ENCODE results near the gene CHTOP.
"Not testable (repeated sequence)": the region's sequence is repeated elsewhere in the genome, so short reads cannot be mapped to it uniquely, and the experiment has no call there.

CHTOP gene

DNA sequence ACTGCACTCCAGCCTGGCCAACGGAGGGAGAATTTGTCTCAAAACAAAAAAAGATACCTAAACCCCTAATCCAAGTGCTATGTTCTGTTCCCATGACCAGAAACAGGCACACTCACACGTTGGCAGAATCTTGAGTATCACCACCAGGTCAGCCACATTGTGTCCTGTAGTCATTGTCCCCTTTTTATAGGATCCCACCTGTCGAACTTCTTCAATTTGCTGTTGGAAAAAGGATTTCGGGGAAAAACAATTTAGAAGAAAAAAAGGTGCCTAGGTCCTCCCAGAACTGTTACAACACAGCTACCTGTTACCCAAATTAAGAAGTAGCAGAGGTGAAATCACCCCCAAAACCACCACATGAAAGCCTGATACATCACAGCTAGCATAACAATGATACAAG is 33.6 kb downstream of the CHTOP start:
- no peak for DNase-seq

DNA sequence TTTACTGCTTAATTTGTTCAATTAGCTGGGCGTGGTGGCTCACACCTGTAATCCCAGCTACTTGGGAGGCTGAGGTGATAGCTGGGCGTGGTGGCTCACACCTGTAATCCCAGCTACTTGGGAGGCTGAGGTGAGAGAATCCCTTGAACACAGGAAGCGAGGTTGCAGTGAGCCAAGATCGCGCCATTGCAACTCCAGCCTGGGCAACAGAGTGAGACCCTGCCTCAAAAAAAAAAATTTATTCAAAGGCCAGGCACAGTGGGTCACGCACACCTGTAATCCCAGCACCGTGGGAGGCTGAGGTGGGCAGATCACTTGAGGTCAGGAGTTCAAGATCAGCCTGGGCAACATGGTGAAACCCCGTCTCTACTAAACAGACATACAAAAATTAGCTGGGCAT is 34.8 kb downstream of the CHTOP start:
- DNase-seq: not testable (repeated sequence)

DNA sequence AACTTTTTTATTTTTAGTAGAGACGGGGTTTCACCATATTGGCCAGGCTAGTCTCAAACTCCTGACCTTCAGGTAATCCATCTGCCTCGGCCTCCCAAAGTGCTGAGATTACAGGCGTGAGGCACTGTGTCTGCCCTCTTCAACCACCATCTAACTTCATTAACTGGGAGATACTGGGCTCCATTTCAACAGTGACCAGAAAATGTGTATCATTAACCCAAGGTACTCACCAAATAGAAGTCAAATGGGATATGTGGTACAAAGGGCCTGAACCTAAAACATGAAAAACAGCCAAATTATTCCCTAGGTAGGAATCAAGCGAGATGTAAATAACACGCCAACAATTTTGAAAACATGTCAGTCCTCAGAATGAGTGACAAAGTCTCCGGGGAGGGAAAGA is 35.7 kb downstream of the CHTOP start:
- DNase-seq: no peak

DNA sequence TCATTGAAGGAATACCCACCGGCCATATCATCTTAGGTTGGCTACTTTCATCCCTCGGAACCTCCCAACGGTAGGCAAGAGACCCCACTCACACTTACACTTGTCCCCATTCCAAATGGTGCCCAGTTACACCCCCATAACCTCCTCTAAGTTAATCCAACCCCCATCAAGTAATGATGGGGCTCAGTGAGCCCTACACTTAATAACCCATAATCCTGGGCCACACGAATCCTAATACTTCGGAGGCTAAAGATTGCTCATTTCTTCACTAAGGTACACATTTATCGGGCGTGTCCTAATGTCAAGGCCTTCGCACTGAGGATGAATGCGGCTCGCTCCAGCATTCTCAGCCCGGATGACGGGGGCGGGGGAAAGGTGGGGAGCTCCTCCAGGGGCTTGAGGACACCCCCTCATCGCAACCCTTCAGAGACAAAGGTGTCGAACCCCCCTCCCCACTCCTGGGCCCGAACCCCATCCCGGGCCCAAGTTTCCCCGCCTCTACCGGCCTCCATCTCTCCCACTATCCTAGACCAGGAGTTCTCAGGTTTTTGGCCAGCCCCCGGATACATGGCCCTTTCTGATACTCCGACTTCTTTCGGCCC is 36.5 kb downstream of the CHTOP start:
- peak in 1 of 2 experiments; percentile 34 for DNase-seq

DNA sequence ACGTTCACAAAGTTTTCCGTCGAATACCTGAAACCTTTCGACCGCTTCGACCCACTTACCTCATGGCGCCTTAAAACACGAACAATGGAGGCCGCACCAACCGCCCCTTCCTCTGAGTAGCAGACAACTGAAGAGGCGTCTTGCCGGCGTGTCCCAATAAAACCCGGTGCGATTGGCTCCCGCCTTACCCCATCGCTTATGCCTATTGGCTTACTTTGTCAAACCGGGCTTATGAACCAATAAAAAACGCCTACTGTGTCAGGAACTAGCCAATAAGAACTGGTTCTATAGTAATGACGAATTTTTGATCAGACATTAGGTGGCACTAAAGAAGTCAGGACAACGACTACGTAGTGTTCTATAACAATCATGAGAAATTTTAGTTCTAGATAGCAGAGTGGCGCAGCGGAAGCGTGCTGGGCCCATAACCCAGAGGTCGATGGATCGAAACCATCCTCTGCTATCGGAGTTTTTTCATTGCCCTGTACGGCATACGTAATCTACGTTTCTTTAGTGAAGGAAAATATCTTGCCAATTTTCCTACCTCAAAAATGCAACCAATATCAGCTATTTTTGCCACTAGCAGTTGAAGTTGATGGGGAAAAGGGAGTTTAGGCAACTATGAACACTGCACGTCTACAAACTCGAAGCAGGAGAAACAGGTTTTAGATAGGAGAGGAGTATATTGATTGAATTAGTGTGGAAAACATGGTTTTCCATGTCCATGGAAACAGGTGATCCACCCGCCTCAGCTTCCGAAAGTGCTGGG is 37.2 kb downstream of the CHTOP start, which contains the start of gene ILF2:
Gene ILF2, minus strand, starts transcription at position 135 of the 769 bp plus-strand sequence. Its CDS starts 71 bp downstream, at position 64.
- peak; percentile 96 to 98 for DNase-seq

DNA sequence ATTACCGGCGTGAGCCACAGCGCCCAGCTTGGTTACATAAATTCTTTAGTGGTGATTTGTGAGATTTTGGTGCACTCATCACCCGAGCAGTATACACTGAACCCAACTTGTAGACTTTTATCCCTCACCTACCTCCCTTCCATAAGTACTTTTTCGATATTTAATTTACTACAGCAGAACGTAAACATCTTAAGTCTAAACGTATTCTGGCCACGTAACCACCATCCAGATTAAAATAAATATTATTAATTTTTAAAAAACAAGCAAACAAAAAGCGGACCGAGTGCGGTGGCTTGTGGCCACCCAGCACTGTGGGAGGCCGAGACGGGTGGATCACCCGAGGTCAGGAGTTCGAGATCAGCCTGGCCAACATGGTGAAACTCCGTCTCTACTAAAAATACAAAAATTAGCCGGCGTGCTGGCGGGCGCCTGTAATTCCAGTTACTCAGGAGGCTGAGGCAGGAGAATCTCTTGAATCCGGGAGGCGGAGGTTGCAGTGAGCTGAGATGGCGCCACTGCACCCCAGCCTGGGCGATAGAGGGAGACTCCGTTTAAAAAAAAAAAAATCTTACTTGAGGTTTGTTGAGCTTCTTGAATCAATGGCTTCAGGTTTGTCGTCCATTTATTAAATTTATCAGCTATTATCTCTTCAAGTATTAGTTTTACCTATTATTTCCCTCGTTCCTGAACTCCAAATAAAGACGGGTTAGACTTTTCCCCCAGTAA is 37.9 kb downstream of the CHTOP start:
- peak; percentile 69 to 74 for DNase-seq

DNA sequence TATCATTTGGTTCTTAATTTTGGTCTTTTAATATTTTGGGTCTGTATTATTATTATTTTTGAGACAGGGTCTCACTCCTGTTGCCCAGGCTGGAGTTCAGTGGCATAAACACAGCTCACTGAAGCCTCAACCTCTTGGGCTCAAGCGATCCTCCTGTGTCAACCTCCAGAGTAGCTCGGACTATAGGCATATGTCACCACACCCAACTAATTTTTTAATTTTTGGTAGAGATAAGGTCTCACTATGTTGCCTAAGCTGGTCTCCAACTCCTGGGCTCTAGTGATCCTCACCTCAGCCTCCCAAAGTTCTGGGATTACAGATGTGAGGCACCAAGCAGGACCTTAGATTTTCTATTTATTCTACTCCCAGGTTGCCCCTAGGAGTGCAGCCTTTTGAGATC is 39.6 kb downstream of the CHTOP start:
- DNase-seq: no peak

DNA sequence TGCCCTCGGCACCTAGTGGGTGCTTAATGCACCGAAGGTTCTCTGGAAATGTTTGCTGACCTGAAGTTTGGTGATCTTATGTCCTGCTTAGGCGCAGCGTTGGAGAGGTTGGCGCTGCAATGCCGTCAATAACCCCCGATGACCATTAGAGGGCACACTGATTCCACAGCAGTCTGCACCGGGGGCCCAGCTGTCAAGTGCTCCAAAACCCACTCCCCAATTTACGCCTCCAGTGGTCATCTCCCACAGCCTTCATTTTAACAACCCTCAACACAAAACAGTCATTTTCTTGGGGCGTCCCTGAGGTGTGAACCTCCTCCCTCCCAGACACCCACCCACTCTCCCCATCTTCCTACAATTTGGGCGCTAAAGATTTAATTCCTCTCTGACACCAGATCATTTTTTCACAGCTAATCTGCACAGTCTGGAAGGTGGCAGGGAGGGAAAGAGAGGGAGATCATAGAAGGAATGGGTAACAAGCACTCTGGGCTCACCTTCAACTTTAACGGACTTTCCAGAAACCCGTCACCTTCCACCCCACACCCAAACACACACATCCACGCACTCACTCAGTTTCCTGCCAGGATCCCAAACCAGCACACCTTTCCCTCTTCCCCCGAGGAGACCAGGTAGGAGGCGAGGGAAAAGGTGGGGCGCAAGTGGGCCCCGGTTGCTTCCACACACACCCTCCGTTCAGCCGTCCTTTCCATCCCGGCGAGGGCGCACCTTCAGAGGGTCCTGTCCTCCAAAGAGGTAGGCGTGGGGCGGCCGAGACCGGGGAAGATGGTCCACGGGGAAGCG is 44.1 kb downstream of the CHTOP start:
- DNase-seq: peak; percentile 56 to 66

DNA sequence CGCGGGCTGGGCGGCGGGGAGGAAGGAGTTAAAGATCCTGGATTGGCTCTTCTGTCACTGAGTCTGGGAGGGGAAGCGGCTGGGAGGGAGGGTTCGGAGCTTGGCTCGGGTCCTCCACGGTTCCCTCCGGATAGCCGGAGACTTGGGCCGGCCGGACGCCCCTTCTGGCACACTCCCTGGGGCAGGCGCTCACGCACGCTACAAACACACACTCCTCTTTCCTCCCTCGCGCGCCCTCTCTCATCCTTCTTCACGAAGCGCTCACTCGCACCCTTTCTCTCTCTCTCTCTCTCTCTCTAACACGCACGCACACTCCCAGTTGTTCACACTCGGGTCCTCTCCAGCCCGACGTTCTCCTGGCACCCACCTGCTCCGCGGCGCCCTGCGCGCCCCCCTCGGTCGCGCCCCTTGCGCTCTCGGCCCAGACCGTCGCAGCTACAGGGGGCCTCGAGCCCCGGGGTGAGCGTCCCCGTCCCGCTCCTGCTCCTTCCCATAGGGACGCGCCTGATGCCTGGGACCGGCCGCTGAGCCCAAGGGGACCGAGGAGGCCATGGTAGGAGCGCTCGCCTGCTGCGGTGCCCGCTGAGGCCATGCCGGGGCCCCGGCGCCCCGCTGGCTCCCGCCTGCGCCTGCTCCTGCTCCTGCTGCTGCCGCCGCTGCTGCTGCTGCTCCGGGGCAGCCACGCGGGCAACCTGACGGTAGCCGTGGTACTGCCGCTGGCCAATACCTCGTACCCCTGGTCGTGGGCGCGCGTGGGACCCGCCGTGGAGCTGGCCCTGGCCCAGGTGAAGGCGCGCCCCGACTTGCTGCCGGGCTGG is 44.9 kb downstream of the CHTOP start, which contains the start of gene NPR1:
Gene NPR1, plus strand, starts transcription at position 170 of the 818 bp plus-strand sequence. Its CDS starts 421 bp downstream, at position 591.
- DNase-seq: peak; percentile 31 to 46

DNA sequence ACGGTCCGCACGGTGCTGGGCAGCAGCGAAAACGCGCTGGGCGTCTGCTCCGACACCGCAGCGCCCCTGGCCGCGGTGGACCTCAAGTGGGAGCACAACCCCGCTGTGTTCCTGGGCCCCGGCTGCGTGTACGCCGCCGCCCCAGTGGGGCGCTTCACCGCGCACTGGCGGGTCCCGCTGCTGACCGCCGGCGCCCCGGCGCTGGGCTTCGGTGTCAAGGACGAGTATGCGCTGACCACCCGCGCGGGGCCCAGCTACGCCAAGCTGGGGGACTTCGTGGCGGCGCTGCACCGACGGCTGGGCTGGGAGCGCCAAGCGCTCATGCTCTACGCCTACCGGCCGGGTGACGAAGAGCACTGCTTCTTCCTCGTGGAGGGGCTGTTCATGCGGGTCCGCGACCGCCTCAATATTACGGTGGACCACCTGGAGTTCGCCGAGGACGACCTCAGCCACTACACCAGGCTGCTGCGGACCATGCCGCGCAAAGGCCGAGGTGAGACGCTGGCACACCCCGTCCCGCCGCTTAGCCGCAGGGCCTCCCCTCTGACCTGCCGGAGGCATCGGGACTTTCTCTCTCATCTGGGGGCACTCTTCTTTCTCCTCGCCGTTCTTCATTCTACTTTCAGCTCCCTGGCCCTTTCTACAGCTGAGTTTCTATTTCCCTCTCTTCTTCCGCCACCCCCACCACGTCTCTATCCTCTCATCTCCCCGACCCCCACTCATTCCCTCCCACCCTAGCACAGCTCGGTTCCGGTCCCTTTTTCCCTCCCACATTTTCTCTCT is 45.7 kb downstream of the CHTOP start:
- peak; percentile 25 to 30 for DNase-seq

DNA sequence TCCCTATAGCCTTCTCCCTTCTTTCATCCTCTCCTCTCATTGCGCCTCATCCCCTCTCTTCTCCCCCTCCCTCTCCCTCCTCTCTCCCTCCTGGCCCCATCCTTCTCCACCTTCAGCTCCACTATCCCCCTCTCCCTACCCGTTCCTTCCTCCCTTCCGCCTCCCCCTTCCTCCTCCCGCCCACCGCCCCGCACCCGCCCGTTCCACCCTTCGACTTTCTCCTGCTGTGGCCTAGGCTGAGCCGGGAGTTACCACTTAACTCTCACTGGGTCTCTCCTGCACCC is 46.2 kb downstream of the CHTOP start:
- no peak for DNase-seq

DNA sequence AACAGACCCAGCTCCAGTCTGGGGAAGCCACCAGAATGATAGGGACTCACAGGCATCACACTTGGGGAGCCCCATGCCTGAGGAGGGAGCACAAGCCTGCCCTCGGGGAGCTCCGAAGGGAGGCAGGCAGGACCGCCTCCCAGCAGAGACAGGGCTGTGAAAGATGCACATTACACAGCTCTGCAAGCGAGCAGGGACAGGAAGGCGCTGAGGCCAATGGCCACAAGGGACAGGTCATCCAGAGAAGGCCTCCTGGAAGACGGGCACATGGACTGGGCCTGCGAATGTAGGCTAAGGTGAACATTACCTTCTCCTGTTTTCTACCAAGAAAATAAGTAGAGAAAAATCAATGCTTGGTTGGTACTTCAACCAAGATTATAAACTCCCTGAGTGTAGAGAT is 48.9 kb downstream of the CHTOP start:
- no peak for DNase-seq

DNA sequence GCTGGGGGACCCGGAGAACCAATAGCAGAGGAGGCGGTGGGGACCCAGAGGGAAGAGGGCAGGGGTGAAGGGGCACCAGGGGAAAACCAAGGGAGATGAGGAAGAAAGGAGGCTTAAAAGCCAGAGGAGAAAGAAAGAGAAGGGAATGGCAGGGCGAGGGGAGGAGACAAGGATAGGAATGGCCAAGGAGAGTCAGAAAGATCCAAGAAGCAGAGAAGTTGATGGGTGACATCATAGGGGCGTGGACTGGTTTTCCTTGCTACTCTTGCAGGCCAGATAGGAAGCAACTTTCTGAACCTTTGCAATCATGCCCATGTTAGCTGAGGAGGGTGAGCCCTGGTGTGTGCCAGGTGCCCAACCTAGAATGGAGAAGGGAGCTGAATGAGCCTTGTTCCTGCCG is 50.0 kb downstream of the CHTOP start:
- DNase-seq: no peak

DNA sequence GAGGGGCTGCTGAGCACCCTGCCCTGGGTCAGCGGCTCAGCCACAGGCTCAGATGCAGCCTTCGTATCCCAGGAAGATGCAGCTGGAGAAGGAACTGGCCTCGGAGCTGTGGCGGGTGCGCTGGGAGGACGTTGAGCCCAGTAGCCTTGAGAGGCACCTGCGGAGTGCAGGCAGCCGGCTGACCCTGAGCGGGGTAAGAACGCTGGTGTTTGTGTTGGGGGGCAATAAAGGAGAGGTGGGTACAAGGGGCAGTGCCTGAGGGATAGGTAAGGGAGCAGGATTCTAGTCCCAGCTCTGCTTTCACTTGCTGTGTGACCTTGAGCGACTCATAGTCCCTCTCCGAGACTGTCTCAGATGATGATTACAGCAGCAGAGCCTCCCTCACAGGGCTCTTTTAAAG is 51.0 kb downstream of the CHTOP start:
- no peak for DNase-seq

DNA sequence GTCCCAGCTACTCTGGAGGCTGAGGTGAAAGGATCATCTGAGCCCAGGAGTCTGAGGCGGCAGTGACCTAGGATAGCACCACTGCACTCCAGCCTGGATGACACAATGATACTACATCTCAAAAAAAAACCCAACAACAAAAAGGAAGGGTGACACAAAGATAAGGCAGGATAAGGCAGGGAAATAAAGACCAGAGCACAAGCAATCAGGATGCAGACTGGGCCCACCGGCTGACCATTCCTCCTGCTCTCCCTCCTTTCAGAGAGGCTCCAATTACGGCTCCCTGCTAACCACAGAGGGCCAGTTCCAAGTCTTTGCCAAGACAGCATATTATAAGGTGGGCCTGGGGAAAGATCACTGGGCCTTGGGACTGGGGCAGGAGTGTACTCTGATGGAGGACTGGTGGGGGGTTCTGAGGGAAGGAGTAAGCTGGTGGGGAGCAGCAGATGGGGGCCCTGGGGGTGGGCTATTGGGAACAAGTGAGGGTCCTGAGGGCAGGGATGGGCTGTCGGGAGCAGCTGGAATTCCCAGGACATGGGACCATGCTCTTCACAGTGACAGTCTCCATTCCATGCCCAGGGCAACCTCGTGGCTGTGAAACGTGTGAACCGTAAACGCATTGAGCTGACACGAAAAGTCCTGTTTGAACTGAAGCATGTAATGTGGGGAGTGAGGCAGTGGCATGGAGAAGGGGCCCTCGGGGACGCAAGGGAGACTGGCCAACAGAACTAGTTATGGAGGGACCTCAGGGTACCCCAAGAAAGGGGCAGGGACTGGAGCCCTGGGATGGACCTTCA is 51.9 kb downstream of the CHTOP start:
- no peak for DNase-seq

DNA sequence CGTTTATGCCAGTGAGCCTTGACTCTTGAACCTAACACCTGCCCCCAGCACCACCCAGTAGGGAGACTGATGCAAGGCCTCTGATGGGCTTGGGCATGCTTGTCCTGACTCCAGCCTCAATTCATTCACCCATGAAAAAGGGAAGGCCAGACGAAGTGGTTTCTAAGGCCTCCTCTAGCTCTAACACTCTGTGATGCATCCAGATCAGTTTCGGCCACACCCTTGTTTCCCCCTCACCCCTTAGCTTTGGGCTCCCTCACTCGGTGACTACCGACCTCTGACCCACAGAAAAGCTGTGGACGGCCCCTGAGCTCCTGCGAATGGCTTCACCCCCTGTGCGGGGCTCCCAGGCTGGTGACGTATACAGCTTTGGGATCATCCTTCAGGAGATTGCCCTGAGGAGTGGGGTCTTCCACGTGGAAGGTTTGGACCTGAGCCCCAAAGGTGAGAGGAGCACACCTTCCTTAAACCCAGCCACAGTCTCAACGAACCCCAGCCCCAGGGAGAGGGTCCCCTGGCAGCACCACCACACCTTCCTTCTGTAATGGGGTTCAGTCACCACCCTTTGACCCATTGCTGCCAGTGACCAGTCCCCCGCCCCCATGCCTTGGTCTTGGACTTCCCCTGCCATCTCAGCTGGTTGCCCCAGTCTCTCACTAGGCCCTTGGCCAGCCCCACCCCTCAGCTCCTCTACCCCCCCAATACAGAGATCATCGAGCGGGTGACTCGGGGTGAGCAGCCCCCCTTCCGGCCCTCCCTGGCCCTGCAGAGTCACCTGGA is 53.7 kb downstream of the CHTOP start:
- DNase-seq: no peak

DNA sequence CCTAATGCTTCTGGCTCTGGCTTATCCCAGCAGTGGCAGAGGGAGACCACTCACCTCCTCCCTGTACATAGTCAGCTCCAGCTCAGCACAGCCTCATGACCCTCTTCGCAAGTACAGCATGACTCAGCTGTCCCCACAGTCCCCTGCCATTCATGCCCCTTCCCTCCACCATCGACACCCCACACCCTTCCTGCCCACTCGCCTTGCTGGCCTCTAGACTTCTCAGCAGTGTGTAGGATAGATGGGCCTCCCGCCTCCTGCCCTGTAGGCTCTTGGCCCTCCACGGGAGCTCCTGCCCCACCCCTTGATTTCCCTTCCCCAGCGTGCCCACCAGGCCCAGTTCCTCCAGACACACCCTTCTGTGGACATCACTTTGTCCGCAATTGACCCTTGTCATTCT is 54.4 kb downstream of the CHTOP start:
- DNase-seq: no peak

DNA sequence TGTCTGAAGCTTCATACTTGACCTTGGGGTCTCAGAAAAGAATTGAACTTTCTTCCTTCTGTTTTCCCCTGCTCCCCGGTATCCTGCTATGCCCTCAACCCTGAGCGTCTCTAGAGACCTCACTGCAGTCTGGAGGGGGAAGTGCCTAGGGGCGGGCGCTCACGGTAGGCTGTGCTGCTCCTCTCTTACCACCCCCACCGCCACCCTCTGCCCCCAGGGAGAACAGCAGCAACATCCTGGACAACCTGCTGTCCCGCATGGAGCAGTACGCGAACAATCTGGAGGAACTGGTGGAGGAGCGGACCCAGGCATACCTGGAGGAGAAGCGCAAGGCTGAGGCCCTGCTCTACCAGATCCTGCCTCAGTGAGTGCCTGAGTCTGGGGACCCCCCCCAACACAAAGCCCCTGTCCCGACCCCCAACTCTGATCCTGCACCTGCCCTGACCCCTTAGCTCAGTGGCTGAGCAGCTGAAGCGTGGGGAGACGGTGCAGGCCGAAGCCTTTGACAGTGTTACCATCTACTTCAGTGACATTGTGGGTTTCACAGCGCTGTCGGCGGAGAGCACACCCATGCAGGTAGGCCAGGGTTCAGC is 55.0 kb downstream of the CHTOP start:
- no peak for DNase-seq

DNA sequence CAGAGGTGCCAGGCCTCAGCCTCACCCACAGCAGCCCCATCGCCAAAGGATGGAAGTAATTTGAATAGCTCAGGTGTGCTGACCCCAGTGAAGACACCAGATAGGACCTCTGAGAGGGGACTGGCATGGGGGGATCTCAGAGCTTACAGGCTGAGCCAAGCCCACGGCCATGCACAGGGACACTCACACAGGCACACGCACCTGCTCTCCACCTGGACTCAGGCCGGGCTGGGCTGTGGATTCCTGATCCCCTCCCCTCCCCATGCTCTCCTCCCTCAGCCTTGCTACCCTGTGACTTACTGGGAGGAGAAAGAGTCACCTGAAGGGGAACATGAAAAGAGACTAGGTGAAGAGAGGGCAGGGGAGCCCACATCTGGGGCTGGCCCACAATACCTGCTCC is 59.6 kb downstream of the CHTOP start:
- DNase-seq: no peak
